ENCODE results near the gene WFS1.

Gene WFS1

GRCh38 chr4:6301051-6301731 lies 31.5 kb downstream of the WFS1 start:
- TF ChIP-seq CTCF (IDR thresholded peaks at IDR 0.05; ENCODE audit: low read depth, low read length): no peak
- H3K4me3 ChIP-seq (ENCODE audit: low read depth, low read length): no peak overlapping the region

- no peak for TF ChIP-seq CTCF (IDR thresholded peaks at IDR 0.05; ENCODE audit: low read depth, low read length)
- no peak overlapping the region for H3K4me3 ChIP-seq (ENCODE audit: low read depth, low read length)
Measured at GRCh38 chr4:6301732-6302442, 32.2 kb downstream of the WFS1 start.

GRCh38 chr4:6302869-6303268 lies 33.2 kb downstream of the WFS1 start:
- H3K4me3 ChIP-seq (ENCODE audit: low read depth, low read length): no peak overlapping the region
- TF ChIP-seq CTCF (IDR thresholded peaks at IDR 0.05; ENCODE audit: low read depth, low read length): no peak

- TF ChIP-seq CTCF (IDR thresholded peaks at IDR 0.05; ENCODE audit: low read depth, low read length): no peak
- no peak overlapping the region for H3K4me3 ChIP-seq (ENCODE audit: low read depth, low read length)
Measured at GRCh38 chr4:6303943-6304342, 34.3 kb downstream of the WFS1 start.

GRCh38 chr4:6306299-6306698 lies 36.6 kb downstream of the WFS1 start:
- TF ChIP-seq CTCF (IDR thresholded peaks at IDR 0.05; ENCODE audit: low read depth, low read length): no peak
- H3K4me3 ChIP-seq (ENCODE audit: low read depth, low read length): no peak overlapping the region

GRCh38 chr4:6307230-6307629 lies 37.6 kb downstream of the WFS1 start:
- H3K4me3 ChIP-seq (ENCODE audit: low read depth, low read length): no peak overlapping the region
- TF ChIP-seq CTCF (IDR thresholded peaks at IDR 0.05; ENCODE audit: low read depth, low read length): no peak

GRCh38 chr4:6307891-6308290 lies 38.2 kb downstream of the WFS1 start:
- no peak for TF ChIP-seq CTCF (IDR thresholded peaks at IDR 0.05; ENCODE audit: low read depth, low read length)
- no peak overlapping the region for H3K4me3 ChIP-seq (ENCODE audit: low read depth, low read length)
